ENCODE data around the gene SRGAP3.

SRGAP3 gene

DNA sequence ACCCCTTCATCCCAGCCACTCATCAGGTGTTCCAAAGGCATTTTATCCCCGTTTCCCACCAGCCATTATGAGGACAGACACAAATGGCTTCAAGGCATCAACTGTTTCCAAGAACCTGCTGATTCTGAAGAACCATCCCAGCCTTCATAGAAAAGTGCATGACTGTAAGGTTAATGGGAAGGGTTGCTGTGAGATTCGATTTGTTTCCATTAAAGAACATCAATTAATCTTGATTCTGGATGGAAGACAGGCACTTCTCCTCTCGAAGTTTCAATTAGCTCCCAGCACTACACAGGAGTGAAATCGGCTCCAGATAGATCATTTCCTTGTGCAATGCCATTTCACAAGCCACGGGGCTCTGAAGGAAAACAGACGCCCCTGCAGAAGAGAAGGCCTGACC is 25.8 kb downstream of the SRGAP3 start:
- no peak for DNase-seq

DNA sequence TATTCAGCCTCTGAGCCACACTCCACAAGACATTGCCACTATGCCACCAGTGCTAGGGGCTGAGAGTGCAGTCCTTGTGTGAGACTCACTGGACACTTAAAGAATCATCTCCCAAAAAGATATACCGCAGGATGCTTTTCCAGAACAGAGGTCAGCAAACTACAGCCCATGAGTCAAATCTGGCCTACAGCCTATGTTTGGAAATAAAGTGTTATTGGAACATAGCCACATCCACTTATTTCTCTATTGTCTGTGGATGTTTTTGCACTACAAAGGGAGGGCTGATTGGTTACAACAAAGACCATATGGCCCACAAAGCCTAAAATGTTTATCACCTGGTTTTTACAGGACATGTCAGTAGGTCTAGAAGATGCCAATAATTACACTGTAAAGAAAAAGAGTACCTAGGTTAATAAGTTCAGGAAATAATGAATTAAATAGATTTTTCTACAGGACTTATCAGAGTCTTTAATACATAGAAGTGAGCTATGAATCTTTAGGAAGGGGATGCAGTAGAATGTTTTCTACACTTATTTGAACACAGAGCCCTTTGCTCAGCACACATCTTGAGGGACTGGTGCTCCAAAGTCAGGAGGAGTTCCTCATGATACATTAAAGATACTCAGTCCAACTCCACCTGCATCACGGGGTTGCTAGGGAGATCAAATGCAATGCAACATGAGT is 26.3 kb downstream of the SRGAP3 start:
- DNase-seq: no peak

DNA sequence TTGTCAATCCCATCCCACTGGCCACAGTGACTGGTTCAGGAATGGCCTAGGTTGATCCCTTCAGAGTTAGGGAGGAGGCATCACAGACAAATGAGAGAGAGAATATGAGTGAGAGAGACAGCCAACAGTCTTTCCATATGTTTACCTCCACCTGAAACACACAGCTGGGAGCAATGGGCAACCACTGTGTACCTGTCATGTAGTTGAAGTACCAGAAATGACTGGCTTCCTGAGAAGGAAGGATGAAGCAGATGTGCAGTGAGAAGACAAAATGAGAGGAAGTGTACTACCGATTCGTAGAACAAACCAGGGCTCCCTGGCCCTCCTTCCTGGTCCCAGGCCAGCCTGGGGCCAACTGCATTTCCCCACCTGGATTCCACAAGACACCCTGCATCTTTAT is 27.4 kb downstream of the SRGAP3 start:
- DNase-seq: no peak

- DNase-seq: no peak
Observed at GRCh38 chr3:9218514-9218846, 31.0 kb downstream of the SRGAP3 start.

DNA sequence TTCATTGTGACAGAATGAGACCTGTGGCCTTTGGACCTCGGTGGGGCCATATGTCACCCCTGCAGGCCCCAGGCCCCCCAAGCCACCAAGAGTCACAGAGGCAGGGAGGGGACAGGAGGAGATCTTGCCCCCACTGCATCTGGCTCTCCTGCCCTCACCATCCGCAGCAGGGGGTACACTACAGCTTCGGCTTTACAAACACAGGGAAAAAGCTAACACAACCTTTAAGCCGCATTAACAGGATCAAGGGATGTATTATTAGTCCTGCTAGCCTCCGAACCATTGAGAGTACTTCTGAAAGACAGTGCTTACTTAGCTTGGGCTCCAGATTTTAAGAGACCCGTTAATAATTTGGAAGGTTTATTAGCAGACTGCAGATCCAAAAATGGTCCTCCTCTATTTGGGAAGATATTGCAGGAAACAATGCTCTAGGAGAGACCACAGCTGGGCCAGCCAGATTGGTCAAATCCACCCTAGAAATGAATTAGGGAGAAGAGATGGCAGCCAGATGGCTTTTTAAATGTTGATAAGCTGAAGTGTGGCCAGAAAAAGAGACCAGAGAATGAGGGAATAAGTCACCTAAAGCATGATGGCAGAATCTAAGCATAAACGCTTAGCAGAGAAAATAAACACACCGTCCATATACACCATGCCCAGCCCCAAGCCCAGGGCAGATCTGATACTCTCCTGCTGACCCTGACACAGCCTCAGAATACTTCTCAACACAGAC is 31.5 kb downstream of the SRGAP3 start:
- DNase-seq: no peak

GRCh38 chr3:9216736-9217135 is 32.7 kb downstream of the SRGAP3 start:
- DNase-seq: no peak

DNA sequence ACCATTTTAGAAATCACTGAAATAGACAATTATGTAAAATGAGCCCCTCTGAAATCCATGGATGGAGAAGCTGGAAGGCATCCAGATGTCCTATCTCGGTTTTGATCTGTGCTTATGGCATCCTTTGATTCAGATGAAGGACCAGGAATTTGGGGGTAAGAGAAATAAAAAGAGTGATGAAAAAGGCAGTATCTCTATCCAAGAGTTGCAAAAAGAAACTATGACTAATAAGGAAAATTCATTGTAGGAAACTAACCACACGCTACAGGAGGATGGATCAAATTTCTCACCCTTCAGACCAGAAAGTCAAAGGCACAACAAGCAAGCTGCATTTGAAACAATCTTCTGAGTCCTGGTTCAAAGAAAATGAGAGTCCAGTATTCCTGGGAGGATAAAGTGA is 34.8 kb downstream of the SRGAP3 start:
- no peak for DNase-seq

DNA sequence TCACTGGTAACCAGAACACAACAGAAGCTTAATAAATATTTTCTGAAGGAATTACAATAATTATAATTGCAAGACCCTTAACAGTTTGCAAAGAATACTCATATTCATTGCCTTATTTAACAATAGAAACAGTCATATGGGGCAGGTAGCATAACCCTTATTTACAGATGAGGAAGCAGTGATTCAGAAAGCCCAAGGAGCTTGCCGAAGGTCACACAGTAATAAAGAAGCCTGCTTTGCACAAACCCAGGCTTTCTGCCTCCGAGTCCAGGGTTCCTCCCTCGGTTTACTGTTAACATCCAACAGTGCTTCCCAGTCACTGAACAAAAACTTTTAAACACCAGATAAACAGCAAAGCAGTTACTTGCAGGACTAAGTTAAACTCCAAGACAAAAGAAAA is 35.3 kb downstream of the SRGAP3 start:
- DNase-seq: no peak

GRCh38 chr3:9213019-9213634 is 36.3 kb downstream of the SRGAP3 start:
- no peak for DNase-seq

GRCh38 chr3:9211155-9211950 is 38.1 kb downstream of the SRGAP3 start:
- no peak for DNase-seq

- no peak for DNase-seq
Observed at GRCh38 chr3:9209777-9210176, 39.7 kb downstream of the SRGAP3 start.

- no peak for DNase-seq
Observed at GRCh38 chr3:9208605-9209152, 40.8 kb downstream of the SRGAP3 start.

DNA sequence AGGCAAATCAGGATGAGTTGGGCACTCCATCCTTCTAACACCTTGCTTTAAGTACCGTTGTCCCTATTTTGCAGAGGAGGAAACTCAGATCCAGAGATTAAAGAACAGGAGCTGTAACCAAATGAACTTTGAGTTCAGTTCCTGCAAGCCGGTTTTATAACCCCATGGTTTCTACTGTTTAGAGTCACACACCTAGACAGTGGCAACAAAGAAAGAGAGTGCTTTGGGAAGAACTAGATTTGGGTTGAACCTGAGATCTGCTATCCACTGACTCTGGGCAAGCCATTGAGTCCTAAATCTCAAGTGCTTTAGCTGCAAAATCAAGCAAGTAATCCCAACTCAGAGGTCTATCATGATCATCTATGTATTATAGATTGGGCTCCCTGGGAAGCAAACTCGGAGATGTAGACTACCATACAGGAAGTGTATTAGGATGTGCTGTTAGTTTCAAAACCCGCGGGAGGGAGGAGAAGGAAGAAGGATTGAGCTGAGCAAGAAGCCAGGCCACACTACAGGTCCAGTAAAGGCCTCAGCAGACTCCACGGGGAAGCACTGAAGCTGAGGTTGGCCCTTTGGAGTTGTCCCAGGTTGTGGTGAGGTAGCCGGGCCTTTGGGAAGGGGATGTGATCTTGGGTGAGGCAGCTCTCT is 42.2 kb downstream of the SRGAP3 start:
- no peak for DNase-seq

DNA sequence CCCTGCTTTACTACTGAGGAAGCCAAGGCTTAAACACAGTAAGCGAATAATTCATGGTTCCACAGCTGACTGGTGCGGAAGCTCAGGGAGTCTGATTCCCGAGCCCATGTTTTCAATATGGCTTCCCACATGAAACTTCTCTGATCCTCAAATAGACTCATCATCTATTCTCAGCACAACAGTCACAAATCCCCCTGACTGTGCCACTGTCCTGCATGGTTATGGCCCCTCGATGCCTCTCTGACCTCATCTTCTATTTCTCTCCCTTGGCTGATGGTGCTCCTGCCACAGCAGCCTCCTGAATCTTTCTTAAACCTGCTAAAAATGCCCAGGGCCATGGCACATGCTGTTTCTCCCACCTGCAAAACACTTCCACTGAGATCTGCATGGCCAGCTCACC is 43.2 kb downstream of the SRGAP3 start:
- no peak for DNase-seq

GRCh38 chr3:9205345-9206143 is 43.9 kb downstream of the SRGAP3 start:
- DNase-seq: no peak

- no peak for DNase-seq
Observed at GRCh38 chr3:9204253-9204992, 45.0 kb downstream of the SRGAP3 start.

DNA sequence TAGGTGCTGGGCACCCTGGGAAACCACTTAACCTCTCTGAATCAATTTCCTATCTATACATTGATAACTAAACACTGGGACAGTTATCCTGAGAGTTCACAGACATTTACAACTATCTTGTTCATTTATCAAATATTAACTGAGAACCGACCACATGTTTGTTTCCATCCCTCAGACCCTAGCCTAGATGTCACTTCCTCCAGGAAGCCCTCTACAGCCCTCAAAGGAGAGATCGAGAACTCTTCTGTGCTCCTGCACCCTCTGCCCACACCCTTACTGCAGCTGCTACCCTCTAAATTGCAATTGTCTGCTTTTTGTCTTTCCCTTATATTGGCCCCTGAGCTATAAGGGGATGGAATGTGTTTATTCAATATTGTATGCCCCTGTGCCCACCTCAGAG is 46.1 kb downstream of the SRGAP3 start:
- no peak for DNase-seq

DNA sequence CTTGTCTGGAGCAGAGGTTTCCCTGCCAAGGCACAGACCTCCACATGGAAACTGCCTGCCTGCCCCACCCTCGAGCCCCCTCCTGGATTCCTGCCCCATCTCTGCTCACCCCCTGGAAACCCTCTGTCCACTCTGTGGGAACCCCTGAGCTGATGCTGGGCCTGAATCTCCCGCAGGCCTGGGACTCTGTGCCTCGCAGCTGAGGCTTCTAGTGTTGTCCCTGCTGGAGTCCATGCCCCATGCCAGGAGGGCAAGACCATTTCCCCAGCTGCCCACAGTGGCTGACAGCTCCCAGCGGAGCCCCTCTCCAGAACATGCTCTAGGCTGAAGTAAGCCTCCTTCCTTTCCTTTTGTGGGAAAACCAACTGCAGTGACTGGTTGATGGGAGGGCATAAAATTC is 46.9 kb downstream of the SRGAP3 start:
- no peak for DNase-seq

DNA sequence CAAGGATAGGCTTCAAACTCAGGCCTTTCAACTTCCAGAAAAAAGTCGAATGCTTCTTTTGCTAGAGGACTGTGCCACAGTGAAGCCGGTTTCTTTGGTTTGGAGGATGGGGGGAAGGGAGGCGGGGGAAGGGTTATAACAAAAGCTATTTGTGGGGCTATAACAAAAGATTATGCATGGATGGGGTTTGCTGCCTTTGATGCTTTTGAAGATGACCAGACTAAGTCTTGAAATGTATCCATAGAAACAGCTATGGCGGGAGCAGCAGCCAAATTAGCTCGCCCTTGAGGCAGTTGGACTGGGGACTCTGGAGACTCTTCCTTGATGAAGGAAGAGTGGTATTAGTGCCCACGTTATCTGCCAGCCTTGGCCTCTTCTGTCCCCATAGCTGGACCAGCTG is 47.5 kb downstream of the SRGAP3 start:
- no peak for DNase-seq

- DNase-seq: no peak
Observed at GRCh38 chr3:9201266-9201665, 48.2 kb downstream of the SRGAP3 start.

GRCh38 chr3:9199775-9200174 is 49.7 kb downstream of the SRGAP3 start:
- no peak for DNase-seq
